SK-N-SH treated with all-trans-retinoic acid at 6 μM for 48 hours (cell line): ENCODE data around the gene NFIA.

ENCODE experiments used
- ATAC-seq: fragments of 200-7000 bp; cut with Tn5 transposase; 3 replicates; pipeline ENCODE4 v1.9.1; 2020; ENCODE audit warnings: mild to moderate bottlenecking, moderate library complexity
- ARNTL ChIP-seq: fragments of 450-650 bp; formaldehyde crosslinking; IDR thresholded peaks from 2 replicates; pipeline ENCODE4 v1.5.0; 2020; ENCODE audit warnings: low read depth, mild to moderate bottlenecking, moderate library complexity, borderline replicate concordance
- BACH2 ChIP-seq: fragments of 250-450 bp; sonication (Bioruptor Pico); IDR thresholded peaks from 2 replicates; pipeline ENCODE4 v1.9.0; 2021; ENCODE audit warnings: mild to moderate bottlenecking, borderline replicate concordance
- CREB5 ChIP-seq: fragments of 250-450 bp; sonication (Bioruptor Pico); IDR thresholded peaks from 2 replicates; pipeline ENCODE4 v1.5.1; 2020; ENCODE audit warnings: low read depth, mild to moderate bottlenecking, moderate library complexity
- CSDC2 ChIP-seq: fragments of 250-450 bp; sonication (Bioruptor Pico); IDR thresholded peaks from 2 replicates; pipeline ENCODE4 v1.5.0; 2020; ENCODE audit warnings: mild to moderate bottlenecking, moderate library complexity
- CSRNP3 ChIP-seq: fragments of 250-450 bp; sonication (Bioruptor Pico); IDR thresholded peaks from 2 replicates; pipeline ENCODE4 v1.5.1; 2021; ENCODE audit warnings: mild to moderate bottlenecking, moderate library complexity
- ESRRG ChIP-seq: fragments of 250-450 bp; sonication (Bioruptor Pico); IDR thresholded peaks from 2 replicates; pipeline ENCODE4 v1.6.1; 2021; ENCODE audit warnings: mild to moderate bottlenecking
- GLIS3 ChIP-seq: fragments of 250-450 bp; sonication (Bioruptor Pico); IDR thresholded peaks from 2 replicates; pipeline ENCODE4 v1.5.0; 2020; ENCODE audit warnings: mild to moderate bottlenecking, moderate library complexity
- OSR1 ChIP-seq: fragments of 250-450 bp; sonication (Bioruptor Pico); IDR thresholded peaks from 2 replicates; pipeline ENCODE4 v1.8.0; 2022; ENCODE audit warnings: moderate library complexity, mild to moderate bottlenecking, inconsistent platforms
- POU6F1 ChIP-seq: fragments of 250-450 bp; sonication (Bioruptor Pico); IDR thresholded peaks from 2 replicates; pipeline ENCODE4 v1.8.0; 2021; ENCODE audit warnings: low read depth, mild to moderate bottlenecking, moderate library complexity, borderline replicate concordance
- RARB ChIP-seq: fragments of 250-450 bp; sonication (Bioruptor Pico); IDR thresholded peaks from 2 replicates; pipeline ENCODE4 v1.8.0; 2021; ENCODE audit warnings: mild to moderate bottlenecking, moderate library complexity
- SNAI2 ChIP-seq: fragments of 250-450 bp; sonication (Bioruptor Pico); IDR thresholded peaks from 2 replicates; pipeline ENCODE4 v1.5.0; 2020; ENCODE audit warnings: mild to moderate bottlenecking, moderate library complexity
- TCF4 ChIP-seq: fragments of 250-450 bp; sonication (Bioruptor Pico); IDR thresholded peaks from 2 replicates; pipeline ENCODE4 v1.8.0; 2021; ENCODE audit warnings: mild to moderate bottlenecking, moderate library complexity, borderline replicate concordance
- TOX ChIP-seq: fragments of 250-450 bp; sonication (Bioruptor Pico); IDR thresholded peaks from 2 replicates; pipeline ENCODE4 v1.8.0; 2021; ENCODE audit warnings: mild to moderate bottlenecking, moderate library complexity, borderline replicate concordance
- TSHZ2 ChIP-seq: fragments of 250-450 bp; sonication (Bioruptor Pico); IDR thresholded peaks from 2 replicates; pipeline ENCODE4 v1.5.0; 2020; ENCODE audit warnings: mild to moderate bottlenecking, moderate library complexity
- ZC3H10 ChIP-seq: fragments of 250-450 bp; sonication (Bioruptor Pico); IDR thresholded peaks from 2 replicates; pipeline ENCODE4 v1.5.1; 2021; ENCODE audit warnings: mild to moderate bottlenecking, moderate library complexity
- ZFP3 ChIP-seq: fragments of 250-450 bp; sonication (Bioruptor Pico); IDR thresholded peaks from 2 replicates; pipeline ENCODE4 v1.5.0; 2020; ENCODE audit warnings: mild to moderate bottlenecking, moderate library complexity
- ZFP30 ChIP-seq: fragments of 450-650 bp; formaldehyde crosslinking; IDR thresholded peaks from 2 replicates; pipeline ENCODE4 v1.5.0; 2022; ENCODE audit warnings: mild to moderate bottlenecking, moderate library complexity
- ZNF565 ChIP-seq: fragments of 450-650 bp; formaldehyde crosslinking; conservative IDR thresholded peaks from 2 replicates; pipeline ENCODE4 v1.5.0; 2020; ENCODE audit warnings: low read depth, mild to moderate bottlenecking, moderate library complexity
- ZNF70 ChIP-seq: fragments of 450-650 bp; formaldehyde crosslinking; IDR thresholded peaks from 2 replicates; pipeline ENCODE4 v1.5.0; 2020; ENCODE audit warnings: mild to moderate bottlenecking, moderate library complexity
- ZNF8 ChIP-seq: fragments of 450-650 bp; formaldehyde crosslinking; IDR thresholded peaks from 2 replicates; pipeline ENCODE4 v1.5.0; 2020; ENCODE audit warnings: mild to moderate bottlenecking, moderate library complexity

Gene NFIA

GRCh38 chr1:61097722-61098121 lies 15.4 kb downstream of the NFIA start:
- peak; percentile 11; the same call in 2 of the 3 replicates for ATAC-seq
- TF ChIP-seq TSHZ2 (no peak), ESRRG (no peak), ZC3H10 (CRISPR knock-in tag) (no peak), CSRNP3 (no peak), POU6F1 (CRISPR knock-in tag) (no peak), ZFP3 (CRISPR knock-in tag) (no peak), CREB5 (CRISPR knock-in tag) (no peak)
- TF ChIP-seq, all 23 proteins: peak for 0

GRCh38 chr1:61098333-61098732 lies 16.0 kb downstream of the NFIA start:
- TF ChIP-seq CREB5 (CRISPR knock-in tag) (no peak), ZC3H10 (CRISPR knock-in tag) (no peak), ZNF70 (CRISPR knock-in tag) (no peak), TCF4 (CRISPR knock-in tag) (no peak), BACH2 (CRISPR knock-in tag) (no peak), ZFP30 (CRISPR knock-in tag) (no peak), CSDC2 (CRISPR knock-in tag) (no peak), ESRRG (no peak), TOX (no peak), RARB (CRISPR knock-in tag) (no peak), GLIS3 (no peak), SNAI2 (CRISPR knock-in tag) (no peak), ZNF565 (CRISPR knock-in tag) (no peak), ZNF8 (no peak), CSRNP3 (no peak)
- no peak for ATAC-seq

- TF ChIP-seq ESRRG (no peak), ZNF8 (no peak), OSR1 (no peak), ZNF70 (CRISPR knock-in tag) (no peak), BACH2 (CRISPR knock-in tag) (no peak), ARNTL (no peak), SNAI2 (CRISPR knock-in tag) (no peak), TSHZ2 (no peak), POU6F1 (CRISPR knock-in tag) (no peak)
- no peak for ATAC-seq
These were observed 16.6 kb downstream of the NFIA start for GRCh38 chr1:61098906-61099437.
